HG03045 (cell line): ENCODE results near the gene DAZAP1.

Source experiments
- ATAC-seq: cut with Tn5 transposase; IDR thresholded peaks from one replicate; pipeline ENCODE4 v1.9.1; 2021; ENCODE audit warnings: mild to moderate bottlenecking, moderate library complexity; ENCODE audit not compliant: unreplicated experiment

The DAZAP1 gene

DNA sequence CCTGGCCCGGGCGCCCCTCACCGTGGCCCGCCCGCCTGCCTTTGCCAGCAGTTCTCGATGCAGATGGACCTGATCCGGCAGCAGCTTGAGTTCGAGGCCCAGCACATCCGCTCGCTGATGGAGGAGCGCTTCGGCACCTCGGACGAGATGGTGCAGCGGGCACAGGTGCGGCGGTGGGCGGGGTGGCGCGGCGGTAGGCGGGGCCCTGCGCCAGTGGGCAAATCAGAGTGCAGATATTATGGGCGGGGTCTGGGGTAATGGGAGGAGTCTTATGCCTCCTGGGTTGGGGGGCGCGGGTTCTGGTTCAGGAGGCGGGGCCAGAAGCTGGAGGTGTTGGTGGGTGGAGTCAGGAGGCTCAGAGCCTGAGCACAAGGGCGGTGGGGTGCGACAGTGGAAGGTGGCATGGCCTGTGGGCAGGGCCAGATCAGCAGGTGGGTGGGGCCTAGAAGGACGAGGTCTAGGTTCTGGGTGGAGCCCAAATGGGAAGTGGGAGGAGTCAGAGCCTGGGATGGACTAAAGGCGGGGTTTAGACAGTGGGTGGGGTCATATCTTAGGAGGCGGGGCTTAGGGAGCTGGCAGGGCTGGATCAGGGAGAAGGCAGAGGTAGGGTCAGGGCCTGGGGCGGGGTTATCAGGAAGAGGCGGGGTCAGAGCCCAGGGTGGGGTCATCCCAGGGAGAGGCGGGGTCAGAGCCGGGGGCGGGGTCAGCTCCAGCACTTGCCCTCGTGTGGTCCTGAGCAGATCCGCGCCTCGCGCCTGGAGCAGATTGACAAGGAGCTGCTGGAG lies 48.1 kb downstream of the DAZAP1 start:
- ATAC-seq = no peak

DNA sequence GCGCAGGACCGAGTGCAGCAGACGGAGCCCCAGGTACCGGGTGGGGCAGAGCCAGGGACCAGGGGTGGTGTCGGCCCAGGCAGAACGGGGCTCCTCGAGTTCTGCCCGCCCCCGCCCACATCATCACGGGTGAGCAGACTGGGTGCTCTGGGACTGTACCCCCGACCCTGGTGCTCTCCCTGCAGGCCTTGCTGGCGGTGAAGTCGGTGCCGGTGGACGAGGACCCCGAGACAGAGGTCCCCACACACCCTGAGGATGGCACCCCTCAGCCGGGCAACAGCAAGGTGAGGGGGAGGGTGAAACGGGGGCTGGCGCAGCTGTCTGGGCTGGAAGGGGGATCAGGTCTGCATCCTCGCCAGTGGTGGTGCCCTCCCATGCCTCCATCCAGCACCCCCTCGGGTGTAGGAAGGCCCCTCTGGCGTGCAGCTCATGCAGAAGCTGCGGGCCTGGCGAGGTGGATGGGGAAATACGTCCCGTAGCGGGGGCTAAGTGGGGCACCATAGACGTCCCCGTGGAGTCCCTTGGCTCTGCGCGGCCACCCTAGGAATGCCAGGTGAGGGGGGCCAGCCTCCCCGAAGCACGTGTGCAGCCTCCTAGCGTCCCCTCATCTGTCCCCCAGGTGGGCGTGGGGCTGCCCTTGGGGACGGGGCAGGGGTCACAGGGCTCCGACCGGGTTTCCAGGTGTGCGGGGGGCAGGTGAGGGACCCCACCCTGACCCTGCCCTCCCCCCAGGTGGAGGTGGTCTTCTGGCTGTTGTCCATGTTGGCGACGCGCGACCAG lies 48.9 kb downstream of the DAZAP1 start:
- ATAC-seq = no peak

DNA sequence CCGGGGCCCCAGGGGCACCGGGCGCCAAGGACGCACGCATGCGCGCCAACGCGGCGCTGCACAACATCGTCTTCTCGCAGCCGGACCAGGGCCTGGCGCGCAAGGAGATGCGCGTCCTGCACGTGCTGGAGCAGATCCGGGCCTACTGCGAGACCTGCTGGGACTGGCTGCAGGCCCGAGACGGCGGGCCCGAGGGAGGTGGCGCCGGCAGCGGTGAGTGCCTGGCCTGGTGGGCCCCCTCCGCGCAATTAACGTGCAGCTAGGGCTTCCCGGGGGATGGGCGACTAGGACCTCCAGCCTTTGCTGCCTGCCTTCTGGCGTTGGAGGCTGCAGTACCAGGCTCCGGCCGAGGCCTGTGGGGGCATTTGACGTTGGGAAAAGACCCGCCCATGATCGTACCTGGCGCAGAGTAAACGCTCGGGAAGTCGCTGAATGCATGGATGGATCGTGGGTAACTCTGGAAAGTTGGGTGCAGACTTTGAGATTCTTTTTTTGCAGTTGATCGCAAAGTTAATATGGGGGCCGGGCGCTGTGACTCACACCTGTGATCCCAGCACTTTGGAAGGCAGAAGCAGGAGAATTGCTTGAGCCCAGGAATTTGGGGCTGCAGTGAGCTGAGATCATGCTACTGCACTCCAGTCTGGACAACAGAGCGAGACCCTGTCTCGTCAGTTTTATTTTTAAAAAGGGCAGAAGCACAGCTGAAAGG lies 49.8 kb downstream of the DAZAP1 start:
- no peak for ATAC-seq

DNA sequence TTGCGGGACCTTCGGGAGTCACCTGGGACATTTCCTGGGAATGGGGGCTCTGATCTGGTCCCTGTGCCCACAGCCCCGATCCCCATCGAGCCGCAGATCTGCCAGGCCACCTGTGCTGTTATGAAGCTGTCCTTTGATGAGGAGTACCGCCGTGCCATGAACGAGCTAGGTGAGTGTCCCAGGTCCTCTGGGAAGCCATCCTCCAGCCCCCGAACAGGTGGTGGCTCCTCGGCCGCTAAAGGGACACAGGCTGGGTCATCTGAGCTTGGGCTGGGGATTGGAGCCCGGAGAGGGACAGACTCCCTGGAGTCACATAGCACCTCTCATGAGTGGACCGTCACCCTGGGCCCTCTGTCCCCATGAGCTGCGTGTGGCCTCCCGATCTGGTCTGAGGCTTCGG lies 50.5 kb downstream of the DAZAP1 start:
- no peak for ATAC-seq

DNA sequence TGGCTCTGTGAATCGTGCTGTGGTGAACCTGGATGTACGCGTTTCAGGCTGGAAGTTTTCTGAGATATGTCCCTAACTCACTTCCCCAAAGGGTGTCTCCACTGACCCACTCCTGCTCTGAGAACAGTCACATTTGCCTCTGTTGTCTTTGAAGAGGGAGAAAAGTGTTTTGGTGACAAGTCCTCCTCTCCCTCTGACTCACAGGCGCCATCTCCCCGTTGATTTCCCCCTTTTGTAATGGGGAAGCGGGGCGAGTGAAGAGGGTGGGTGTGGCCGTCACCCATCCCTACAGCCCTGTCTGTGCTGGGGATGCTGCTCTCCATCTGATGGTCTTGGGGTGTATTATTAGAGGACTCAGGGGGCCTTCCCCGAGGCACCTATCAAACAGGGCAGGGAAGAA lies 52.1 kb downstream of the DAZAP1 start:
- no peak for ATAC-seq

DNA sequence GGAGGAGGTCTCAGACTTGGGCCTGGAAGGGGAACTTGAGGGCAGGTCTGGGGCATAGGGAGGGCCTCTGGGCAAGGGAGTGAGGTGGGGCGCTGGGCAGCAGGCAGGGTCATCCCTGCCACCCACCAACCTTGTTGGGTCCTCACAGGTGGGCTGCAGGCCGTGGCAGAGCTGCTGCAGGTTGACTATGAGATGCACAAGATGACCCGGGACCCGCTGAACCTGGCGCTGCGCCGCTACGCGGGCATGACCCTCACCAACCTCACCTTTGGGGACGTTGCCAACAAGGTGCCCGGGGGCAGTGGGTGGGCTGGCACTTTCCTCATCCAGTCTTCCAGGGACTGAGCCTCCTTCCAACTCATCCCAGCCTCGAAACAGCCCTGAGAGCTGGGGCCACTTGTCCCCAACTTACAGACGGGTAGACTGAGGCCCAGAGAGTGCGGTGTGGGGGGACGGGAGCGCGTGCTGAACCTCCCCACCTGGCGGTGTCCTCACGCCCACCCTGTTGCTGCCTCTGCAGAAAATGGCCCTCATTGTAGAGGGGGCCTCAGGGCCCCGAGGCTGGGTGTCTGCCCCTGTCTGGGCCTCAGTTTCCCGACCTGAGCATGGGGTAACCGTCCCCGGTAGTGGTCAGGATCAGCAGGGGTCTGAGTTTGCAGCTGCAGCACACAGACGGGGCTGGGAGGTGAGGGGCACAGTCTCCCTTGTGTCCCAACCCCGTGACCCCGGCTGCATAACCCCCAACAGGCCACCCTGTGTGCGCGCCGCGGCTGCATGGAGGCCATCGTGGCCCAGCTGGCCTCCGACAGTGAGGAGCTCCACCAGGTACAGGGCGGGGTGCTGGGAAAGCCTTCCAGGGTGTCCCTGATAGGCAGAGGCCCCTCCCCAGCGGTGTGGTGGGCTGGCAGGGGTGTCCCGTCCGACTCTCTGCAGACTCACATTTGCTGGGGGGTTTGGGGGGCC lies 52.9 kb downstream of the DAZAP1 start:
- no peak for ATAC-seq

DNA sequence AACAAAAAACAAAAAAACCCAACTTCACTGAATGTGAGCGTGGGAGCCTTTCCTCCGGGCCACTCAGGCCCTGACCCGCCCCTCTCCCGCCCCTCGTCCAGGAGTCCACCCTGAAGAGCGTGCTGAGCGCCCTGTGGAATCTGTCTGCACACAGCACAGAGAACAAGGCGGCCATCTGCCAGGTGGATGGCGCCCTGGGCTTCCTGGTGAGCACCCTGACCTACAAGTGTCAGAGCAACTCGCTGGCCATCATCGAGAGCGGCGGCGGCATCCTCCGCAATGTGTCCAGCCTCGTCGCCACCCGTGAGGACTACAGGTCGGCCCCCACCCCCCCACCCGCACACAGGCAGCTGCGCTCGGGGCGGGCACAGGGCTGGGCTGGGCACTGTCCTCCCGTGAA lies 54.5 kb downstream of the DAZAP1 start:
- ATAC-seq = no peak

DNA sequence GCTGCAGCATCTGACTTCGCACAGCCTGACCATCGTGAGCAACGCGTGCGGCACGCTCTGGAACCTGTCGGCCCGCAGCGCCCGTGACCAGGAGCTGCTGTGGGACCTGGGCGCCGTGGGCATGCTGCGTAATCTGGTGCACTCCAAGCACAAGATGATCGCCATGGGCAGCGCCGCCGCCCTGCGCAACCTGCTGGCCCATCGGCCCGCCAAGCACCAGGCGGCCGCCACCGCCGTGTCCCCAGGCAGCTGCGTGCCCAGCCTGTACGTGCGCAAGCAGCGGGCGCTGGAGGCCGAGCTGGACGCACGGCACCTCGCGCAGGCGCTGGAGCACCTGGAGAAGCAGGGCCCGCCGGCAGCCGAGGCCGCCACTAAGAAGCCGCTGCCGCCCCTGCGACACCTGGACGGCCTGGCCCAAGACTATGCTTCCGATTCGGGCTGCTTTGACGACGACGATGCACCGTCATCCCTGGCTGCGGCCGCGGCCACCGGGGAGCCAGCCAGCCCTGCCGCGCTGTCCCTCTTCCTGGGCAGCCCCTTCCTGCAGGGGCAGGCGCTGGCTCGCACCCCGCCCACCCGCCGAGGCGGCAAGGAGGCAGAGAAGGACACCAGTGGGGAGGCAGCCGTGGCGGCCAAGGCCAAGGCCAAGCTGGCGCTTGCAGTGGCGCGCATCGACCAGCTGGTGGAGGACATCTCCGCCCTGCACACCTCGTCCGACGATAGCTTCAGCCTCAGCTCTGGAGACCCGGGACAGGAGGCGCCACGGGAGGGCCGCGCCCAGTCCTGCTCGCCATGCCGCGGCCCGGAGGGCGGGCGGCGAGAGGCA lies 58.0 kb downstream of the DAZAP1 start:
- no peak for ATAC-seq

DNA sequence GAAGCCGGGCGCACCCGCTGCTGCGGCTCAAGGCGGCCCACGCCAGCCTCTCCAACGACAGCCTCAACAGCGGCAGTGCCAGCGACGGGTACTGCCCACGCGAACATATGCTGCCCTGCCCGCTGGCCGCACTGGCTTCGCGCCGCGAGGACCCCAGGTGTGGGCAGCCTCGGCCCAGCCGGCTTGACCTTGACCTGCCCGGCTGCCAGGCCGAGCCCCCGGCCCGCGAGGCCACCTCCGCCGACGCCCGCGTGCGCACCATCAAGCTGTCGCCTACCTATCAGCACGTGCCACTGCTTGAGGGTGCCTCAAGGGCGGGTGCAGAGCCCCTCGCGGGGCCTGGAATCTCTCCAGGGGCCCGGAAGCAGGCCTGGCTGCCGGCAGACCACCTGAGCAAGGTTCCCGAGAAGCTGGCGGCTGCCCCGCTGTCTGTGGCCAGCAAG lies 58.7 kb downstream of the DAZAP1 start:
- ATAC-seq = no peak

DNA sequence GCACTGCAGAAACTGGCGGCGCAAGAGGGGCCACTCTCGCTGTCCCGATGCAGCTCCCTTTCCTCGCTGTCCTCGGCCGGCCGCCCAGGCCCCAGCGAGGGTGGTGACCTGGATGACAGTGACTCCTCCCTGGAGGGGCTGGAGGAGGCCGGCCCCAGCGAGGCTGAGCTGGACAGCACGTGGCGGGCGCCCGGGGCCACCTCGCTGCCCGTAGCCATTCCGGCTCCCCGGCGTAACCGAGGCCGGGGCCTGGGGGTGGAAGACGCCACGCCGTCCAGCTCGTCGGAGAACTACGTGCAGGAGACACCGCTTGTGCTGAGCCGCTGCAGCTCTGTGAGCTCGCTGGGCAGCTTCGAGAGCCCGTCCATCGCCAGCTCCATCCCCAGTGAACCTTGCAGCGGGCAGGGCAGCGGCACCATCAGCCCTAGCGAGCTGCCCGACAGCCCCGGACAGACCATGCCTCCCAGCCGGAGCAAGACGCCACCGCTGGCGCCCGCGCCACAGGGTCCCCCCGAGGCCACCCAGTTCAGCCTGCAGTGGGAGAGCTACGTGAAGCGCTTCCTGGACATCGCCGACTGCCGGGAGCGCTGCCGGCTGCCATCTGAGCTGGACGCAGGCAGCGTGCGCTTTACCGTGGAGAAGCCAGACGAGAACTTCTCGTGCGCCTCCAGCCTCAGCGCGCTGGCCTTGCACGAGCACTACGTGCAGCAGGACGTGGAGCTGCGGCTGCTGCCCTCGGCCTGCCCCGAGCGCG lies 59.3 kb downstream of the DAZAP1 start:
- no peak for ATAC-seq

DNA sequence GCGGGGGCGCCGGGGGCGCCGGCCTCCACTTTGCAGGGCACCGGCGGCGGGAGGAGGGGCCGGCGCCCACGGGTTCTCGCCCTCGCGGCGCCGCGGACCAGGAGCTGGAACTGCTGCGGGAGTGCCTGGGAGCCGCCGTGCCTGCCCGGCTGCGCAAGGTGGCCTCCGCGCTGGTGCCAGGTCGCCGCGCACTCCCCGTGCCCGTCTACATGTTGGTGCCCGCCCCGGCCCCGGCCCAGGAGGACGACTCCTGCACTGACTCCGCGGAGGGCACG lies 59.8 kb downstream of the DAZAP1 start:
- ATAC-seq = no peak

DNA sequence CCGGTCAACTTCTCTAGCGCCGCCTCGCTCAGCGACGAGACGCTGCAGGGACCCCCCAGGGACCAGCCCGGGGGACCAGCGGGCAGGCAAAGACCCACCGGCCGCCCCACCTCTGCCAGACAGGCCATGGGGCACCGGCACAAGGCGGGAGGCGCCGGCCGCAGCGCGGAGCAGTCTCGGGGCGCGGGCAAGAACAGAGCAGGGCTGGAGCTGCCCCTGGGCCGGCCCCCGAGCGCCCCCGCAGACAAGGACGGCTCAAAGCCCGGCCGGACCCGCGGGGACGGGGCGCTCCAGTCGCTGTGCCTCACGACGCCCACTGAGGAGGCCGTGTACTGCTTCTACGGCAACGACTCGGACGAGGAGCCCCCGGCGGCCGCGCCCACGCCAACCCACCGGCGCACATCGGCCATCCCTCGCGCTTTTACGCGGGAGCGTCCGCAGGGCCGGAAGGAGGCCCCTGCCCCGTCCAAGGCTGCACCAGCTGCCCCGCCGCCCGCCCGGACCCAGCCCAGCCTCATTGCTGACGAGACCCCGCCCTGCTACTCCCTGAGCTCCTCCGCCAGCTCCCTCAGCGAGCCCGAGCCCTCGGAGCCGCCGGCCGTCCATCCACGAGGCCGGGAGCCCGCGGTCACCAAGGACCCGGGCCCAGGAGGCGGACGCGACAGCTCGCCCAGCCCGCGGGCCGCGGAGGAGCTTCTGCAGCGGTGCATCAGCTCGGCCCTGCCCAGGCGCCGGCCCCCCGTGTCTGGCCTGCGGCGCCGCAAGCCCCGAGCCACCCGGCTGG lies 60.3 kb downstream of the DAZAP1 start:
- no peak for ATAC-seq

DNA sequence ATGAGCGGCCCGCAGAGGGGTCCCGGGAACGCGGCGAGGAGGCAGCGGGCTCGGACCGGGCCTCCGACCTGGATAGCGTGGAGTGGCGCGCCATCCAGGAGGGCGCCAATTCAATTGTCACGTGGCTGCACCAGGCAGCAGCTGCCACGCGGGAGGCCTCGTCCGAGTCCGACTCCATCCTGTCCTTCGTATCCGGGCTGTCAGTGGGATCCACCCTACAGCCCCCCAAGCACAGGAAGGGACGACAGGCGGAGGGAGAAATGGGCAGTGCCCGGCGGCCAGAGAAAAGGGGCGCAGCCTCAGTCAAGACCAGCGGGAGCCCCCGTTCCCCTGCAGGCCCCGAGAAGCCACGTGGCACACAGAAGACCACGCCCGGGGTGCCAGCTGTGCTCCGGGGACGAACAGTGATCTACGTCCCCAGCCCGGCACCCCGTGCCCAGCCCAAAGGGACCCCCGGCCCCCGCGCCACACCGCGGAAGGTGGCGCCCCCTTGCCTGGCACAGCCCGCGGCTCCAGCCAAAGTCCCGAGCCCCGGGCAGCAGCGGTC lies 61.0 kb downstream of the DAZAP1 start:
- no peak for ATAC-seq

DNA sequence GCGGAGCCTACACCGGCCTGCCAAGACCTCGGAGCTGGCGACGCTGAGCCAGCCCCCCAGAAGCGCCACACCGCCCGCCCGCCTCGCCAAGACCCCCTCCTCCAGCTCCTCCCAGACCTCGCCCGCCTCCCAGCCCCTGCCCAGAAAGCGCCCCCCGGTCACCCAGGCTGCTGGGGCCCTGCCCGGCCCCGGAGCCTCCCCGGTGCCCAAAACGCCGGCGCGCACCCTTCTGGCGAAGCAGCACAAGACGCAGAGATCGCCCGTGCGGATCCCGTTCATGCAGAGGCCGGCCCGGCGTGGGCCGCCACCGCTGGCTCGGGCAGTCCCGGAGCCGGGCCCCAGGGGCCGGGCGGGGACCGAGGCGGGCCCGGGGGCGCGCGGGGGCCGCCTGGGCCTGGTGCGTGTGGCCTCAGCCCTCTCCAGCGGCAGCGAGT lies 61.5 kb downstream of the DAZAP1 start:
- no peak for ATAC-seq

DNA sequence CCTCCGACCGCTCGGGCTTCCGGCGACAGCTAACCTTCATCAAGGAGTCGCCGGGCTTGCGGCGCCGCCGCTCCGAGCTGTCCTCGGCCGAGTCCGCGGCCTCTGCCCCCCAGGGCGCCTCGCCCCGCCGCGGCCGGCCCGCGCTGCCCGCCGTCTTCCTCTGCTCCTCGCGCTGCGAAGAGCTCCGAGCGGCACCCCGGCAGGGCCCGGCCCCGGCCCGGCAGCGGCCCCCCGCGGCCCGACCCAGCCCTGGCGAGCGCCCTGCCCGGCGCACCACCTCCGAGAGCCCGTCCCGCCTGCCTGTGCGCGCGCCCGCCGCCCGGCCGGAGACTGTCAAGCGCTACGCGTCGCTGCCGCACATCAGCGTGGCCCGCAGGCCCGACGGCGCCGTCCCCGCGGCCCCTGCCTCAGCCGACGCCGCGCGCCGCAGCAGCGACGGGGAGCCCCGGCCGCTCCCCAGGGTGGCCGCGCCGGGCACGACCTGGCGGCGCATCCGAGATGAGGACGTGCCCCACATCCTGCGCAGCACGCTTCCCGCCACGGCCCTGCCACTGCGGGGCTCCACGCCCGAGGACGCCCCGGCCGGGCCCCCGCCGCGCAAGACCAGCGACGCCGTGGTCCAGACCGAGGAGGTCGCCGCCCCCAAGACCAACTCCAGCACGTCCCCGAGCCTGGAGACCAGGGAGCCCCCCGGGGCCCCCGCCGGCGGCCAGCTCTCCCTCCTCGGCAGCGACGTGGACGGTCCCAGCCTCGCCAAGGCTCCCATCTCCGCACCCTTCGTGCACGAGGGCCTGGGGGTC lies 62.1 kb downstream of the DAZAP1 start:
- ATAC-seq = no peak

DNA sequence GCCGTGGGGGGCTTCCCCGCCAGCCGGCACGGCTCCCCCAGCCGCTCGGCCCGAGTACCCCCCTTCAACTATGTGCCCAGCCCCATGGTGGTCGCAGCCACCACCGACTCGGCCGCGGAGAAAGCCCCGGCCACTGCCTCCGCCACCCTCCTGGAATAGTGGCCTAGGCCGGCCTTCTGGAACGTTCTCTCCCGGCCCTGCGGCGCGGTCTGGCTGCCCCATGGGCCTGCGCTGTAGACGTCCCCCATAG lies 62.6 kb downstream of the DAZAP1 start:
- ATAC-seq = no peak

DNA sequence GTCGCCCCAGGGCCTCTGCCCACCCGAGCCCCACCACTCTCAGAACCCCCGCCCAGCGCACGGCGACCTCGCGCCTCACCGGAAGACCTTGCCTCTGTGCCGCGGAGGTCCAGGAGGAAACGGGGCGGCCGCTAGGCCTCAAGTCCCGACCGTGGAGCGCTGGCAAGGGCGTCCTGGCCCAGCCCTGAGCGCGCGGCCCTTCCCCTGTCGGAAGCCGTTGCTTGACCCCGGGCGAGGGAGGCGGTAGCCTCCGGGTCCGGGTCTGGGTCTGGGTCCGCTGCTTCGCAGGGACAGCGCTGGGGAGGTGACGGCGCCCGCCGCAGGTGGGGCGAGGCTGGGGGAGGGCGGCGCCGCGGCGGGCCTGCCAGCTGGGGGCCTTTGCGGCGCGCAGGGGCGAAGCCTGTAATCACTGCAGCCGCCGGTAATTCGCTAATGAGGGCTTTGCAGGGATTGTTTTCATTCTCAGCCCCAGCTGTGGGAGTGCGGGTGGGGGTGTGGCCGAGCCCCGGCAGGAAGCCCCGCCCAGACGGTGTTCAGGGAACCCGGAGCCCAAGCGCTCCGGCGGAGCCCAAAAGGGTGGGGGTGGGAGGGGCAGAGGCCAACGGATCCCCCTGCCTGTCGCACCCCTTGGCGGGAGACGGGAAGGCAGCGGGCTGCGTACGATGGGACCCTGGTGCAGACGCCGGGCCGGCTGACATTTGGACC lies 63.1 kb downstream of the DAZAP1 start:
- no peak for ATAC-seq
